Progenitor cell of endocrine pancreas (in vitro differentiated cells): ENCODE measurements around the gene TRMT61A. TPM values are rescaled to one million over a fixed set of nuclear protein-coding genes. Genes with fewer than 3 reads are reported as not detected.
"Not testable (repeated sequence)": the region's sequence is repeated elsewhere in the genome, so short reads cannot be mapped to it uniquely, and the experiment has no call there.

Source experiments
- DNase-seq: peaks from one replicate; pipeline ENCODE4 v3.0.0; 2021; ENCODE audit warnings: low spot score; ENCODE audit not compliant: unreplicated experiment
- H3K27ac Mint-ChIP-seq: 2 replicates; pipeline ENCODE4 v1.8.0; 2021; ENCODE audit warnings: mild to moderate bottlenecking, moderate library complexity, mixed read lengths
- H3K27me3 Mint-ChIP-seq: 2 replicates; pipeline ENCODE4 v1.8.0; 2021; ENCODE audit warnings: mixed read lengths
- H3K36me3 Mint-ChIP-seq: 2 replicates; pipeline ENCODE4 v1.8.0; 2022; ENCODE audit warnings: mixed read lengths; ENCODE audit not compliant: insufficient read depth
- H3K4me1 Mint-ChIP-seq: 2 replicates; pipeline ENCODE4 v1.8.0; 2021; ENCODE audit warnings: low read depth, mixed read lengths
- H3K4me3 Mint-ChIP-seq: 2 replicates; pipeline ENCODE4 v1.8.0; 2021; ENCODE audit warnings: low read depth, mild to moderate bottlenecking, moderate library complexity, mixed read lengths
- H3K9me3 Mint-ChIP-seq: 2 replicates; pipeline ENCODE4 v1.8.0; 2021; ENCODE audit warnings: low read depth, mixed read lengths
- CTCF ChIP-seq: fragments of 200-600 bp; sonication (generic); IDR thresholded peaks from one replicate; pipeline ENCODE4 v1.5.0; 2021; ENCODE audit warnings: antibody characterized with exemption, mild to moderate bottlenecking; ENCODE audit not compliant: unreplicated experiment
- total RNA-seq: library from RNA; stranded (reverse); gene quantifications from 2 replicates; pipeline ENCODE4 v1.2.1, GENCODE V29; 2021

TRMT61A gene
- total RNA-seq, 1 donor from 2014 or later: 10.3 TPM

DNA sequence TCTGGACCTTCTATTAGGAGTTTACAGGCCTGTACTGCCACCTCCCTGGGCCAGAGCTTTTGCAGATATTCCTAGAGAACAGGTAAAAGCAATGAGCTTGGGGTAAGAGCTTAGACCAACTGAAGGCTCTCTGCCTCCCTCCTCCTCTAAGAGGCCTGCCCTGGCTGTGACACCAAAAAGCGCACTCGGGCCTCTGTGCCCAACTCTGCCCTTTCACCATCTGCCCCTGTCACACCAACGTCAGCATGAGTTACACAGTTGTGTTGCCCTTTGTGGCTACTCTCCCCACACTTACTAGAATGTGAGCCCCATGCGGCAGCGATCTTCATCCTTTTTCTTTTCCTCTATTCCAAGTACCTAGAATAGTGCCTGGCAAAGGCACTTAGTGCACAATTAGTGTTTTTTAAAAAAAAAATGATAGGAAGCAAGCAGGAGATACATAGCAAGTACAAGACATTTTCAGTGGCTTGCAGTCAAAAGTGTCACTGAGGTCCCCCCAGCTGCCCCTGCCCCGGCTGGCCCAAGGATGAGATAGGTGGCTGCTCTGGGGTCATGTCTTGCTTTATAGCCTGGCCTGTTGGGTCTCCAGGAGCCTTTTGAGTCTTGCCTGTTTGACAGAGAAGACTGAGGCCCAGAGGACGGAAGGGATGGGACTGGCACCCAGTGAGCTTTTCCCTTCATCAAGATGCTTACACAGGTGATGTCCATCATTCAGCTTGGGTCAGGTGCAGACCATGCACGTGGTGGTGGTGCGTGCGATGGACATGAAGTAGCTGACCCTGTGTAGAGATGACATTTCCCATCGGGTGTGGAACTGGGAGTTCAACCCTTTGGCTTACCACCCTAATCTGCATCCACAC is 18.9 kb upstream of the TRMT61A start:
- Mint-ChIP-seq H3K36me3 (peaks cover 19% of the 10 kb centered on the region), H3K27ac (peak overlapping the region; percentile 71), H3K4me1 (peaks cover 1% of the 10 kb centered on the region), H3K4me3 (no peak overlapping the region), H3K9me3 (no peaks in the 10 kb centered on the region), H3K27me3 (no peaks in the 10 kb centered on the region)
- no peak for TF ChIP-seq CTCF
- no peak for DNase-seq

DNA sequence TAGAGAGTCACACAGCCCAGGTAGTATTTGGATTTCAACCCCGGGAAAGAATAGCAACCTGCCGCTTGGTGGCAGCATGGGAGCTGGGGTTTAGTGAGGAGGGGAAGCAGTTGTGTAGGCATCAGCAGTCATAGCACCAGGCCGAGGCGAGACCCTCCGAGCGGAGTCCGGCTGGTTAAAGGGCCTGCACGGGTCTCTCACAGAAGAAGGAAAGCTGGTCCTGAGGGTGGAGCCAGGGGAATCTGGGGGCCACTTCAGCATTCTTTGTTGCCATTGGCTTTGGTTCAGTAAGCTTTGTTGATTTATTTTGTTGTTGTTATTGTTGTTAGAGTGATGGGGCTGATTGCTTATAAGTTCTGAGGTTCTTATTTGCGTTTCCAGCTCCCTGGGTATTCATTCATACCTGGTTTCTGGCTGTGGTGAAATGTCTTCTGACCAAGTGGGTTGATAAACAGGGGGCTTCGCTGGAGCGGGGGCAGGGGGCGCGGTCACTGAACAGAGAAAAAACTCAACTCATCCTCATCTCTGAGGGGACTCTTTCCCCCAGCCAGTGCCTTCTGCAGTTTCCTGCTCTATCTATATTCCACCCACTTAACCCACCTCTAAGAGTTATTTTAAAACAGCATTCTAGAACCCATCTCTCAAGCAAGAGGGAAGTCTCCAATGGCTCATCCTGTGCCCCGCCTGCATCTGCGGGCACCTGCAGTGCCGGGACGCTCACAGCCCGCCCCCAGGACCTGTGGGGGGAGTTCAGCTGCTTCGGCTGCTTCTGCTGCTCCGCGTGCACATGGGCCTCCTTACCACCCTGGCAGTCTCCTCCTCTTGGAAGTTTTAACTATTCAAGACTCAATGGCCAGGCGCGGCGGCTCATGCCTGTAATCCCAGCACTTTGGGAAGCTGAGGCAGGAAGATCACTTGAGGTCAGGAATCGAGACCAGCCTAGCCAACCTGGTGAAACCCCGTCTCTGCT is 18.0 kb upstream of the TRMT61A start:
- H3K27me3 Mint-ChIP-seq: no peaks in the 10 kb centered on the region
- no peak for DNase-seq
- H3K36me3 Mint-ChIP-seq: peaks cover 15% of the 10 kb centered on the region
- TF ChIP-seq CTCF: no peak
- H3K4me1 Mint-ChIP-seq: peaks cover 1% of the 10 kb centered on the region
- H3K27ac Mint-ChIP-seq: peak overlapping the region; percentile 71
- no peak overlapping the region for H3K4me3 Mint-ChIP-seq
- H3K9me3 Mint-ChIP-seq: no peaks in the 10 kb centered on the region

- H3K27ac Mint-ChIP-seq: peak overlapping the region; percentile 29
- DNase-seq, H3K4me3 Mint-ChIP-seq, H3K27me3 Mint-ChIP-seq, H3K4me1 Mint-ChIP-seq, H3K9me3 Mint-ChIP-seq: not testable (repeated sequence)
- H3K36me3 Mint-ChIP-seq: peaks cover 13% of the 10 kb centered on the region
These were observed 16.8 kb upstream of the TRMT61A start for GRCh38 chr14:103512180-103512579.

GRCh38 chr14:103512701-103513611 is 16.0 kb upstream of the TRMT61A start:
- Mint-ChIP-seq H3K36me3 (peaks cover 14% of the 10 kb centered on the region), H3K4me1 (peaks cover 1% of the 10 kb centered on the region), H3K27me3 (no peaks in the 10 kb centered on the region), H3K27ac (peak overlapping the region; percentile 49), H3K4me3 (no peak overlapping the region), H3K9me3 (no peaks in the 10 kb centered on the region)
- TF ChIP-seq CTCF: no peak
- no peak for DNase-seq

DNA sequence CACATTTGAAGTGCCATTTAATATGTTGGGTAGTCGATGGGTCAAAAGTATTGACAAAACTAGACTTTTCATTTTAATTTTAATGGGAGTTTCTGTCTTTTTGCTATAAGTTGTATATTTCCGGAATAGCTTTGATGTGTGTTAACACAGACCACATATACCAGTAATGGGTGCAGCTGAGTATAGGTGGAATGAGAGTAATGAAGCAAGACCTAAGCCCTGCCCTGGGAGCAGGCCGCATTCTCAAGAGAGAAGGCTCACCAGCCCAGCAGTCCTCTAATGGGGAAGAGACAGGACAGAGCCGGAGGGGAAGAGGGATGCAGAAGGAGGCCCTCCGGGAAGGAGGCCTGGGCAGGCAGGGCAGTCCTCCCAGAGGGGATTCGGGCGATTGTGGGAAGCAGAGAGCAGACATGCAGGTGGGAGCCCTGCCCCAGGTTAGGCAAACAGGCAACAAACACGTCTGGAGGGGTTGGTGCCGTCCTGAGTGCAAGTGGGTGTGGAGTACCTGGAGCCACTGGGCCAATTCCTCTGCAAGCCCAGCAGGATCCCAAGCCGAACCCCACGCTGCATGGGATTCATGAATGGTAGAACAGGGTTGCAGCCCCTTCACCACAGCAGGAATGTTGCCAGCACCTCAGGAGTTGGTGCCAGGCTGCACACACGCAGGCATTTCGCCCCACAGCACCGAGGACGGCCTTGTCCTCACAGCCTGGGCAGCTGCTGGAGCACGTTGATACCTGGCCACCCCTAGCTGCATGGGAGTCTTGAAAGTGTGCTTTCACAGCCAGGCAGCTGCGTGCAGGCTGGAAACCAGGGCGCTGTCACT is 14.2 kb upstream of the TRMT61A start:
- peak overlapping the region; percentile 37 for H3K27ac Mint-ChIP-seq
- H3K4me3 Mint-ChIP-seq: no peak overlapping the region
- no peaks in the 10 kb centered on the region for H3K27me3 Mint-ChIP-seq

More for the DNA sequence above, 14.2 kb upstream of the TRMT61A start:
- DNase-seq: no peak
- peaks cover 8% of the 10 kb centered on the region for H3K4me1 Mint-ChIP-seq
- peaks cover 14% of the 10 kb centered on the region for H3K36me3 Mint-ChIP-seq
- no peaks in the 10 kb centered on the region for H3K9me3 Mint-ChIP-seq
- TF ChIP-seq CTCF: no peak
